Cerebellar nuclear complex (tissue), 1 donor: Measurements from ENCODE around the gene TAPBP.
"Not testable (repeated sequence)": the region's sequence is repeated elsewhere in the genome, so short reads cannot be mapped to it uniquely, and the experiment has no call there.

ENCODE experiments used
- DNase-seq, 2 experiments: peaks; one replicate each; lab custom pipeline; 2025; lab: John Stamatoyannopoulos, UW

The TAPBP gene

DNA sequence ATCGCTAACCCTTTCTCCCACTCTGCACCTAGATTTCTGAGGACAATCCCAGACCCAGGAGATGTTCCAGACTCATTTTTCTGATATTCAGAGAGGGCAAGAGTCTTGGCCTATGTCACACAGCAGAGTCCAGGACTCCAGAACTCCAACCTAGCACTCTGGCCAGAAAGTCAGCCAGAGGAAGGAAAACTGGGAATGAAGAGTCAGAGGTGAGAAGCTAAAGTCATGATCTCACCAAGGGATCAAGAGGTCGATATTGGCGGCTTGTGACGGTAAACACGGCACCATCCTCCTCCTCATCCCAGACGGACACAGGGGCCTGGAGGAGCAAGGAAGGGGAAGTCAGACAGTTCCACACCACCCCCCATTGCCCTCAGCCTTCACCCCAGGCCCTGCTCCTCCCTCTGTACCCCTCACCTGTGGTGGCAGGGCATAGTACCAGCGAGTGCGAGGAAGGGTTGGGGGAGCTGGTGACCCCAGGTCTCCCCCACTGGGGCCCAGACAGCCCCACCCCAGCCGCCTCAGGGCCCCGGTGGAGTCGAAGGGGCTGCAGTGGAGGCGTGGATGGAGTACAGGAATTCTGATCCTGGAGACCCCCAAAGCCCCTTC, 17.0 kb downstream of the TAPBP start:
- no peak for DNase-seq

DNA sequence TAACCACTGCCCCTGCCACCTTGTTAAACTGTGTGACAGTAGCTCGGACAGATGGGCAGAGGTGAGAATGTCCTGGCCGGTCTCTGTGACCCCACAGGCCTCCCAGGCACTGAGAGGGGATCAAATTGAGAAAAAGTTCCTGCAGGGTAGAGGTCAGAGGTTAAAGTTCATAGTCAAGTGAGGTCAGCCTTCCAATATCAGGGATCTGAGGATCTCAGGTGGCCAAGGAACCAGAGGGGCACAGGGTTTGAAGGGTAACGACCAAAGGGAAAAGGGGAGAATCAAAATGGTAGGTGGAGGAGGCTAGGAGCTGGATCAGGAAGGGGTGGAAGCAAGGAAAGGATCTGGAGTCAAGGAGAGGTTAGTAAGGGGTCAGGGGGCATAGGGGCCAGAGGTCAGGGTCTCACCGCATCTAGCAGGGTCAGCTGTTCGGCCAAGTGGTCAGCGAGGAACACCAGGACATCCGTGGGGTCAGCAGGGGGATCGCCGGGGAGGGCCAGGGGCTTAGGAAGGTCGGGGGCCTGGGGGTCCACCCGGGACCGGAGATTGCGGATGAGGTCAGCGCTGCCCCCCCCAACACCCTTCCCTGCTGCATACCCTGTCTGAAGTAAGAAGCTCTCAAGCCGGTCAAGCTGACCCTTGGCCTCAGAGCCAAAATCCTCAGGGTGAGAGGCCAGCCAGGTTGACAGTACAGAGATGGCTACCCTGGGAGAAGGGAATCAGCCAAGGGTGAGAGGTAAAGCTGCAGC, 18.1 kb downstream of the TAPBP start:
- no peak for DNase-seq

DNA sequence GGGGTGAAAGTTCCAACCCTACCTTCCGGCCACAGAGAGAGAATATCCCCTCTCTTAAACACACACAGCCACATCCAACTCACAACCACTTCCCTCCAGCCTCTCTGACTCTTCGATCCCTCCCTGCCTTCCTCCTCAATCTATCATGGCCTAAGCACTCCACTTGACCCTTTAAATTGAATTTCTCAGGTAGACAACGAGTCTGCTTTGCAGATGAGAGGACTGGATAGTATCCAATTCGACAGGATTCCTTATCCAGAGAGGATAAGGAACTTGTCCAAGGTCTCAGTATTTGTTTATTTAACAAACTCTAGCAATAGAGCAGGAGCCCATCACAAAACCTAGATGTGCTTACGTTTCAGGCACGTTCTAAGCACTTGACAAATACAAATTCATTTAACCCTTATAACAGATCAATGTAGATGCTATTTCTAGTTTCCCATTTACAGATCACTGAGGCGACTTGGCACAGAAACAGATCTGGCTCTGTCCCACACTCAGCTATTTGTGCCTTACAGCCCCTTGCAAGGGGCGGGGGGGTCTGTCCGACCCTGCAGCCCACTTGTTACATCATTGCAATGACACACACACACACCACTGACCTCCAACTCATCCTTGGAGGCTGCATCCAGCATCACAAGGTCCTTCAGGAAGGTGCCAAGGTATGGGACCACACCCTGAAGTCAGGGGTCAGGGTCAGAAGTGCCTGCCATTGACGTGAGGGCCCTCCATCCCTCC, 19.6 kb downstream of the TAPBP start:
- DNase-seq, result no peak

DNA sequence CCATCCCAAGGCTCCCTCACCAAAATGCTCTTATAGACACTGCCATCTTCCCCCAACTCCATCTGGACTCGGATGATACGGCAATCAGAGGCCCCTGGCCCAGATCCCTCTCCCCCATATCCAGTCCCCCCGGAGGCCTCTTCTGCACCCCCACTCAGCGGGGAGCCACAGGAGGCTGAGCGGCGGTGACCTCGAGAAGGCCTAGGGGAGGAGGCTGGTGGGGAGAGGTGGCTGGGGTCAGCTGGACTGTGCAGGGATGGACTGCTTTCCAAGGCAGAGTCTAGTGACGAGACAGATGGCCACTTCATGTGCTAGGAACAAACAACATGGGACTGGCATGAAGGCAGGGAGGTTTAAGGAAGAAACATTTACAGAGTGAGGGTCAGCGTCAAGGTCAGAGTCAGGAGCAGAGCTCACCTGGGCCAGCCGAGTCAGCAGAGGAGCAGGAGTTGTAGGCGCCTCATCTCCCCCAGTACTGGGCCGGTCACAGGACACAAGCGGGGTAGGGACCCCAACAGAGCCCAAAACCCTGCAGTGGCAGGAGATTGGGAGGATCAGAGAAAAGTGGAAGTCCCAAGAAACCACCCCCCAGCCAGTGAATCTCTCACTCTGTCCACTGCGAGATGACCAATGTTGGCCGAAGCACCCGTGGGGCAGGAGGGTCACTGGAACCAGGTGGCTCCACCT, 20.7 kb downstream of the TAPBP start:
- DNase-seq, result no peak

DNA sequence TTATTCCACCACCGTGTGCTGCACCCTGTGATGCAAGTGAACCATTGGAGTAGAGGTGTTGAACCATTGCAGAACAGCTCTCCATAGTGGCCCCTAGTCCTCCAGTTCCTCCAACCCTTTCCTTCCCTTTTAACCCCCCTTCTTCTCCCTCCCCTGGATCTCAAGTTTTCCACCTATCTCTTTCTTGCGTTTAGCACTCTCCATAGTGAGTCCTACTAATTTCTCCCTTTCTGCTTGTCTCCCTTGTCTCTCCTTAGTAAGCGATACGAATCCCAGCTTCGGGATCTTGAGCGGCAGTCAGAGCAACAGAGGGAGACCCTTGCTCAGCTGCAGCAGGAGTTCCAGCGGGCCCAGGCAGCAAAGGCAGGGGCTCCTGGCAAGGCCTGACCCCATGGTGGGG, 23.4 kb downstream of the TAPBP start:
- no peak for DNase-seq

DNA sequence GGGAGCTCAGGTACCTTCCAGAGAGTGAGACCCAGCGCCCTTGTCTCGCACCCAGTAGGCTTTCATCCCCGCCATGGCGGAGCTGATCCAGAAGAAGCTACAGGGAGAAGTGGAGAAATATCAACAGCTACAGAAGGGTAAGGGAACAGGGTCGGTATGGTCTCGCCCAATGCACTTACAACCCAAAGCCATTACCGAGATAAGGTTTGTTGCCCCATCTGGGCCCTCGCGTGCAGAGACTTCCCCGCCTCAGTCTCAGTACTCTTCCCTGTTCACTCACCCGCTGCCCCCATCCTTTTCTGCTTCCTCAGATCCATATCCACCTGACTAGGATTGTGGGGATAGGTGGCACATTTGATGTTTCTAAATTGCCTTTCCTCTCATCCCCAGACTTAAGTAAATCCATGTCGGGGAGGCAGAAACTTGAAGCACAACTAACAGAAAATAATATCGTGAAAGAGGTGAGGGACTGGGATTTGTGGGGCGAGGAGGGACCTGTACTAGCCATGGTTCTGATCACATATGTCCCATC, 24.0 kb downstream of the TAPBP start:
- DNase-seq, result no peak

DNA sequence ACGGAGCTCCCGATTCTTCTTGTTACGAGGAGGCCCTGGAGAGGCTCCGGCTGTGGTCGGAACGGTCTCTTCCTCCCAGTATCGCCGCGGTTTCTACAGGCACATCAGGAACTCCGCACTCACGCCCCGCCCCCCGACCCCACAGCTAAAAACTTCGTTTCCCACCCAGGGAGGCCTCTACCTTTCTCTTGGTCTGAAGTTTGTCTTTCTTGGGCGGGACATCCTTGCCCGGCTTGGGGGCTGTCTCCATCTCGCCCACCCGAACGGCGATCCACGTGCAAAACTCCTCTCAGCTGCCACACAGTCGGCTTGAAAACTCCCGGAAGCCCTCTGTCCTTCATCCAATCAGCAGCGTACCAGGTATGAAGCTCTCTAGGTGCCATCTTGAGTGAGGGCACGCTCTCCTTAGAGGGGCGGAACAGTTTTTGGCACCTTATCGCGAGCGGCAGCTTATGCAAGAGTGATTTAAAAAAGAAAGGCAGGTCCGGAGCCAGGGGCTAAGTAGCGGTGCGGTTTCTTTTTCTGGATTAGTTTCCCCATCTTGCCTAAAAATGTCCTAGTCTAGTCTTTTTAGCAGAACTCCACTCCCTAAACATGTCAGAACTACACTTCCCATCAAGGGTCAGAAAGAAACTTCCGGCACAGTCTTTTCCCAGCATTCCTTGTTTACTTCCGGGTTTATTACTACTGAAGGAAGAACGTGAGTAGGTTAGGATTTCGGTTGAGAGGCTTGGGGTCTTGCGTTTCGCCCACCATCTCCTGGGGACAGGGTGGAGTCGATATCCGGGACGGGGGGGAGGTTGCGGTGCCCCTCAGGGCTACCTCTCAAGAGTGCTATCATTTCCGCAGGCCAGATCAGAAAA, 24.7 kb downstream of the TAPBP start, which contains the start of the genes PFDN6 and WDR46:
Gene PFDN6 (plus strand): TSS at position 681 of the 863 bp plus-strand sequence. CDS start 256 bp downstream, outside the sequence.
Gene WDR46 (minus strand): TSS at position 319 of the 863 bp plus-strand sequence. CDS start 69 bp downstream, at position 250.
- DNase-seq, result peak; percentile 42 to 95

DNA sequence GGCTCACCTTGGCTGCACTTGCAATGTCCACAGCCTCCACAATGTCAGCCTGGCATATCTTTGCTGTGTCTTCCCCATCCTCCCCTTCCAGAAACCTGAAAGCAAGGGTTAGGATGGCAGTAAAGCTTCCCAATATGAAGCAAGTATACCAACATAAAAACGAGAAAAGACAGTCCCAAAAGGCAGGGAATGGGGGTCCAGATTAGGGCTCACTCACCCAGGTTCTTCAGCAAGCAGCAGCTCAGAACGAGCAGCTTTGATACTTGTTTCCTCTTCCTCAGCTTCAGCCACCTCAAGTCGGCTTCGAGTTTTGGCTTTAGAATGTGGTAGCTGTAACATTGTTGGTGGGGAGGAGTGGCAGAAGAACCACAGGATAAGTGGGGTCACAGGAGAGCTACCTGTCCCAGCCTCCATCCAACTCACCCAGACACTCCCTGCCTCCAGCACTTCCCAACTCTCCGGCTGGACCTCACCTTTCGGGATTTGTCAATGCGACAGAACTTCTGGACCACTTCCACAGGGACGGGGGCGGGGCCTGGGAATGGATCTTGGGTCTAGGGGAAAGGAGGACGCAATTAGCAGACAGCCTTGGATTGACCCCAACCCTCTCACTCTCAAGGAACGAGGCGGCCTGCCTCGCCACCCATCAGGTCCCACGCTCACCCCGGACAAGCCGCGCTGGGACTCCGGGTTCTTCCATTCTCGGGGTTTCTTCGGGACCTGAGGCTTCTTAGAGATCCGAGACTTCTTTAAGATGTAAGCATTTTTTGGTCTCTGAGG, 25.5 kb downstream of the TAPBP start:
- DNase-seq, result no peak

DNA sequence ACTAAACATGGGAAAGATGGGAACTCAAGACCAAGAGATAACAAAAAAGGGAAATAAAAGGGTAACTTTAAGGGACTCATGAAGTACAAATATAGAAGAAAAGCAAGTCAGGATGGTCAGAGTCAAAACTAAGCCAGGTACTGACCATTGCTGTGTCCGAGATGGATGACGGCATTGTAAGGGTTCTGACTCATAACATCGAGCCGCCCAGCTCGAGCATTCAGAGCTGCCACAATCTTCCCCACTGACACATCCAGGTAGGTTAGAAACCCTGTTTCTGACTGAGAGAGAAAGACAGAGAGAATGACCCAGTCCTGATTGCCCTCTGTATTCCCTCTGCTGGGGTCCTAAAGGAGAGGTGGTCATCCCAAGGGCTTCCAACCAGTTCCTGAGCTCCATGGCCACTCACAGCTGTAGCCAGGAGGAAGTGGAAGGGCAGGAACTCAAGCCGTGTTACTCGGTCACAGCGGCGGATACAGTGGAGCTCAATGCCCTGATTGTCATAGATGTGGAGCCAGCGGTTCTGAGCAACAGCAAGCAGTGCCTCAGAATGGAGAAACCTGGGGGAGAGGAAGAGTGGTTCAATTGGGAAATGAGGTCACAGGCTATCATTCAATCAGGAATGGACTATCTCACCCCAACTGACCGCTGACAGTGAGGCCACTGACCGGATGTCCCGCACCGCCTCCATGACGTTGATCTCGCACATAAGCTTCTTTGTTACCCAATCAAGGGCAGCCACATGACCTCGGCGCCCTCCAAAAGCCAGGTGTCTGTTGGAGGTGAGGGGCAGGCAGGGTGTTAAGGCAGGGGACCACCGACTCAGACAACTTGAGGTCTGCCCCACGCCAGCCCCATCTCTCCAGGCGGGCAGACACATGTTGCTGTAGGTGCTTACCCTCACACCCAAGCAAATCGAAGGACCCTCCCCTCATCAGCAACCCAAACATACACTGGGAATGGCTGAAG, 26.6 kb downstream of the TAPBP start:
- DNase-seq, result no peak

DNA sequence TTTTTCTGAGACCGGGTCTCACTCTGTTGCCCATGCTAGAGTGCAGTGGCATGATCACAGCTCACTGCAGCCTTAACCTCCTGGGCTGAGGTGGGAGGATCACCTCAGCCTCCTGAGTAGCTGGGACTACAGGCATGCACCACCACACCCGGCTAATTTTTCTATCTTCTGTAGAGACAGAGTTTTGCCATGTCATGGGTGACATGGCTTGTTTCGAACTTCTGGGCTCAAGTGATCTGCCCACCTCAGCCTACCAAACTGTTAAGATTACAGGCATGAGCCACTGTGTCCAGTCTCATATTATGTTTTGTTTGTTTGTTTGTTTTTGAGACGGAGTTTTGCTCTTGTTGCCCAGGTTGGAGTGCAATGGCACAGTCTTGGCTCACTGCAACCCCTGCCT, 28.7 kb downstream of the TAPBP start:
- not testable (repeated sequence) for DNase-seq

DNA sequence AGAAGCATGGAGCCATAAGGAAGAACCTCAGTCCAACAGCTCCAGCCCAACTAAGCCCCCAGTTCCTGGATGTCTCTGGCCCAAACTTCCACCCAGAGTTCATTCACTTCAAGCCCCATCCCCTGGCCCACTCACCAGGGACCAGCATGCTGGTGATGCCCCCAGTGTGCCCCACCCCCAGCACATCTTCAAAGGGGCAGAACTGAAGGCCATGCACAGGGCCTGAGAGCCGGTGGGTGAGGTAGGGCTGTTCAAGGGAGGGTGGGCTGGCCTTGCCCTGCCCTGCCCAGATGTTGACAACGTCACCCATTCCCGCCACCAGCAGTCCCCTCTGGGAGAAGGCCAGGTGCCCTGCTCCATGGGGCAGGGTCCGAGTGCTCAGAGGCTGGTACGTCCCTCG, 33.3 kb downstream of the TAPBP start:
- no peak for DNase-seq

DNA sequence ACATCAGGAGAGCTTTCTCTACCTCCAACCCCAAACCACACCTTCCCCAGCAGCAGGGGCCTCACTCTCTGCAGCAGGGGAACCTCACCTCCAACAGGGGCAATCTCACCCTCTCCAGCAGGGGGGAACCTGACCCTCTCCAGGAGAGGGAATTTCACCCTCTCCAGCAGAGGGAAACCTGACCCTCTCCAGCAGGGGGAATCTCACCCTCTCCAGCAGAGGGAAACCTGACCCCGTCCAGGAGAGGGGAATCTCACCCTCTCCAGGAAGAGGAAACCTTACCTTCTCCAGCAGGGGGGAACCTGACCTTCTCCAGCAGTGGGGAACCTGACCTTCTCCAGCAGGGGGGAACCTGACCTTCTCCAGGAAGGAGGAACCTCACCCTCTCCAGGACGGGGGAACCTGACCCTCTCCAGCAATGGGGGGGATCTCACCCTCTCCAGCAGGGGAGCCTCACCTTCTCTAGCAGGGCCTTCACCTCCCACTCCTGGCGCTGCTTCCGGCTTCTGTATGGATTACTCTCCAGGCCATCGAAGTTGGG, 33.8 kb downstream of the TAPBP start:
- no peak for DNase-seq

DNA sequence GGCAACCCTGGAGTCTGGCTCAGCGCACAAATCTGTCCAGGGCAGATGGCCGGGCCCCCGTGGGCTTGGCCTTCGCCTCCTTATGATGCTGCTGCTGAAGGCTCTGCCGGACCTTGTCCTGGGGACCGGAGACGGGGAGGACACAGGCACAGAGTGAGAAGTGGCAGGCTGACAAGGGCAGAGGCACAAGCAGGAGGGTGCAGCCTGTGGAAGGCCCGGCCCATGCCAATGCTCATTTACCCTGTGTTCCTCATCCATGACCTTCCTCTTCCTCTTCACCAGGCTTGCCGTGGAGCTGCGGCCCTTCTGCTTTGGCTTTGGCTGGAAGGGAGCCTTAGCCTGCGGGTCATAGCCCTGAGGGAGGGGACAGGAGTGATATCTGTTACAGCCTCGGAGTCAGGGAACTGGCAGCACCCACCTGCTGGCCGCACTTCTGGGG, 34.6 kb downstream of the TAPBP start:
- DNase-seq, result peak; percentile 2 to 31

DNA sequence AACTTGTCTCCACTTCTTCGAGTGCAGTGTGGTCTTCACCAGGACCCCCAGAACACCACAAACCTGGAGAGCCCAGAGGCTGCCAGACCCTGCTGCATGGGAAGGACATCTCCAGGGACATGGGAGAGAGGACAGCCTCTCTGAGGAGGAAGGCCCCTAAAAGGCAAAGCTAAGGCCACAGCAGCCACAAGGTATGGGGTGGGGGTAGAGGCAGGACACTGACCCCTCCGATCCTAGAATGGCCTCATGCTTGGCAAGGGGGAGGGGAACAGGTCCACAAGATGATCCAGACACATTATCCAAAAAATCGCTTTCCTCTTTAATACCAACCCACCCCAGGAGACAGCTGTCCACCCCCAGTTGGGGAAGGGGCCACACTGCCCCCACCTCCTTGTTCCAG, 35.1 kb downstream of the TAPBP start:
- no peak for DNase-seq

DNA sequence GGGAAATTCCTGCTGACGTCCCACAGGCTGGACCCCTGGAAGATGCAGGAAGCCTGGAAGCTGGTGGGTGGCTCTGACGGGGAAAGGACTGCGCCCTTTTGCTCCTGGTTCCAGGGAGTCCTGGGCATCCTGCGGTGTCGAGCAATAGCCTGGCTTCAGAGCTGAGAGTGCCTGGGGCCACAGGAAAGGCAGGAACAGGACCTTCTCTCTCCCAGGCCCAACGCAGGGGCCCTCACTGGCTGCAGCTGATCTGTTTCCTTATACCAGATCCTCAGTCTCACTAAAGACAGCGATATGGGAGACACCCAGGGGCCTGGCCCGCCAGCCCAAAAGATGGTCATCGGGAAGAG, 35.5 kb downstream of the TAPBP start:
- no peak for DNase-seq

DNA sequence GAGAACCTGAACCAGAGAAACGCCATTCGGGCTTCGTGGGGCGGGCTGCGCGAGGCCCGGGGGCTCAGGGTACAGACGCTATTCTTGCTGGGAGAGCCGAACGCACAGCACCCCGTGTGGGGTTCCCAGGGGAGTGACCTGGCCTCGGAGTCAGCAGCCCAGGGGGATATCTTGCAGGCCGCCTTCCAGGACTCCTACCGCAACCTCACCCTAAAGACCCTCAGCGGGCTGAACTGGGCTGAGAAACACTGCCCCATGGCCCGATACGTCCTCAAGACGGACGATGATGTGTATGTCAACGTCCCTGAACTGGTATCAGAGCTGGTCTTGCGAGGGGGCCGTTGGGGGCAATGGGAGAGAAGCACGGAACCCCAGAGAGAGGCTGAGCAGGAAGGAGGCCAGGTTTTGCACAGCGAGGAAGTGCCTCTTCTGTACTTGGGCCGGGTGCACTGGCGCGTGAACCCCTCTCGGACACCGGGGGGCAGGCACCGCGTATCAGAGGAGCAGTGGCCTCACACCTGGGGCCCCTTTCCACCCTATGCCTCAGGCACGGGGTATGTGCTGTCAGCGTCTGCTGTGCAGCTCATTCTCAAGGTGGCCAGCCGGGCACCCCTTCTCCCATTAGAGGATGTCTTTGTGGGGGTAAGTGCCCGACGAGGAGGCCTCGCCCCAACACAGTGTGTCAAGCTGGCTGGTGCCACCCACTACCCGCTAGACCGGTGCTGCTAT, 36.1 kb downstream of the TAPBP start:
- no peak for DNase-seq

DNA sequence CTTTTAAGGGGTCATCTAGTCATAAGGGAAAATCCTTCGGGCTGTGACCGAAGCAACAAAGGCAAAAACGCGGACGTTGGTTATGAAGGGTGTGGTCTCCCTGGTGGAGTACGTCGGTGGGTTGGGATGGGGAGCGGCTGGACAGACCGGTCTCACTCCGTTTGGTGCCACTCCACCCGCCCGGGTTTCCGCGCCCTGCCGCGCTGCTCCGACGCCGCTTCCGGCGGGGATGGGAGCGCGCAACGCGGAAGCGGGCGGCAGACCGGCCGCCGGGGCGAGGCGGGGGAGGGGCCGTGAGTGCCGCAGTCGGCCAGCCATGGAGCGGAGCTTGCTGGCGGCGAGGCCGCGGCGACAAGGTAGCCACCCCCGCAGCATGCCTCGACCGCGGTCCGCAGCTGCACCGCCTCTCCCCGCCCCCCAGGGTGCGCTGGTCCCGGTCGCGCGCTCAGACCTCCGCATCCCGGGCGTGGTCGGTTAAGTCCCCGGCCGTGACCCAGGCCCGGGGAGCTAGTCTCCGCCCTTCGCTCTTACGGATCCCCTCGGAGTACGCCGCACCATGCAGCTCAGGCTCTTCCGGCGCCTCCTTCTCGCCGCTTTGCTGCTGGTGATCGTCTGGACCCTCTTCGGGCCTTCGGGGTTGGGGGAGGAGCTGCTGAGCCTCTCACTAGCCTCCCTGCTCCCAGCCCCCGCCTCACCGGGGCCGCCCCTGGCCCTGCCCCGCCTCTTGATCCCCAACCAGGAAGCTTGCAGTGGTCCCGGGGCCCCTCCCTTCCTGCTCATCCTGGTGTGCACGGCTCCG, 36.8 kb downstream of the TAPBP start, which contains the start of gene B3GALT4:
Gene B3GALT4 (plus strand): TSS at position 260 of the 799 bp plus-strand sequence. CDS start 297 bp downstream, at position 557.
- DNase-seq, result peak in 1 of 2 experiments; percentile 10
